GM19468 (cell line): ENCODE measurements around the gene SH3BP1.

Experiments
- ATAC-seq: cut with Tn5 transposase; IDR thresholded peaks from one replicate; pipeline ENCODE4 v1.9.1; 2021; ENCODE audit warnings: mild to moderate bottlenecking, moderate library complexity, moderate number of reproducible peaks; ENCODE audit not compliant: unreplicated experiment; ENCODE audit errors: extremely low read depth

The SH3BP1 gene

DNA sequence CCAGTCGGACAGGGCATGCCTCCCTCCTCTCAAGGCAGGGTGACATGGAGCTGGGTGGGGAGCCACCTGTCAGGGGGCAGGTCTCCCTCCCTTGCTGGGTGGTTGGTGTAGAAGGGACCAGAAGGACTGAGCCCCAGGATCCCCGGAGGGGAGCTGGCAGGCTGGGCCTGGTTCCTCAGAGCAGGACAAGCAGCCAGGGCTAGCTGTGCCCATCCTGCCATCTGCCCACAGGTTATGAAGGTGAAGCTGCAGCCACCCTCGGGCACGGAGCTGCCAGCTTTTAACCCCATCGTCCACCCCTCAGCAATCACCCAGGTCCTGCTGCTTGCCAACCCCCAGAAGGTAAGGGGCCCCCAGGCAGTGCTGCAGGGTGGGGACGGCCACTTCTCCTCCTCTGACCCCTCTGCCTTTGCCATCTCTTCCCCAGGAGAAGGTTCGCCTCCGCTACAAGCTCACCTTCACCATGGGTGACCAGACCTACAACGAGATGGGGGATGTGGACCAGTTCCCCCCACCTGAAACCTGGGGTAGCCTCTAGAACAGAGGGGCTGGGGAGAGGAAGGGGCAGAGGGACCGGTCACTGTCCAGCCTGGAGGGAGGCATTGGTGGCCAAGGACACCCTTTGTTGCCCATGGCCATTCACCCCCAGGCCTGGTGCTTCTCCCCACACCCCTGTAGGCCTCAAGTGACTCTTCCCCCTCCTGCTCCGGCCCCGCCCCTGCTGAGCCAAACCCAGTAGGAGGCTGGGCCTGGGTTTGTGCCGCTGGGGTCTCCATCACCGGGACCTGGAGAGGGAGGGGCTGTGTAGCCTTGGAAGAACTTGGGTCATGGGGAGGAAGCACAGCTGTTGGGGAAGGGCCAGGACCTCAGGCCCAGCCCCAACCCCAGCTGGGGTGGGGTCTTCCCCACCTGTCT is 7.0 kb upstream of the SH3BP1 start:
- ATAC-seq = no peak

DNA sequence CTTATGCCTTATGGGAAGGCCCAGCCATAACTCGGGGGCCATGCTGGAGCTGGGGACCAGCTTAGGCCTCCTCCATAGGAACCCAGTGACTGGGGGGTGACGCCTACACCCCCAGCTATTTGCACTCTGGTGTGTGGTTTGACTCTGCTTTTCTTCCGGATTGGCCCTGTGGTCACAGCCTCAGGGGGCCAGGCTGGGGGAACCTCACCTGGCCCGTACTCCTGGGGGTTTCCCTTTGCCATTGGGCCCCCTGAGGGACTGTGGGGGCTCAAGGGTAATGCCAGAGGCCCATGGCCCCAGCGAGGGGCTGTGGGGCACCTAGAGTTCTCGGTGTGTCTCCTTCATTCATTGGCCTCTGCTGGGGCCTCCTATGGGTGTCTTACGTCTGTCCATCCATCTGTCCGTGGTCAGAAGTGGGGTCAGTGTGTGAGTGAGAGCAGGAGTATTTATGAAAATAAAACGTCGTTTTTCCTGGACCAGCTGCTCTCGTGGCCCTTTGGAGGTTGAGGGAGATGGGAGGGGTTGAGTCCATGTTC is 6.3 kb upstream of the SH3BP1 start:
- peak; percentile 36 for ATAC-seq

DNA sequence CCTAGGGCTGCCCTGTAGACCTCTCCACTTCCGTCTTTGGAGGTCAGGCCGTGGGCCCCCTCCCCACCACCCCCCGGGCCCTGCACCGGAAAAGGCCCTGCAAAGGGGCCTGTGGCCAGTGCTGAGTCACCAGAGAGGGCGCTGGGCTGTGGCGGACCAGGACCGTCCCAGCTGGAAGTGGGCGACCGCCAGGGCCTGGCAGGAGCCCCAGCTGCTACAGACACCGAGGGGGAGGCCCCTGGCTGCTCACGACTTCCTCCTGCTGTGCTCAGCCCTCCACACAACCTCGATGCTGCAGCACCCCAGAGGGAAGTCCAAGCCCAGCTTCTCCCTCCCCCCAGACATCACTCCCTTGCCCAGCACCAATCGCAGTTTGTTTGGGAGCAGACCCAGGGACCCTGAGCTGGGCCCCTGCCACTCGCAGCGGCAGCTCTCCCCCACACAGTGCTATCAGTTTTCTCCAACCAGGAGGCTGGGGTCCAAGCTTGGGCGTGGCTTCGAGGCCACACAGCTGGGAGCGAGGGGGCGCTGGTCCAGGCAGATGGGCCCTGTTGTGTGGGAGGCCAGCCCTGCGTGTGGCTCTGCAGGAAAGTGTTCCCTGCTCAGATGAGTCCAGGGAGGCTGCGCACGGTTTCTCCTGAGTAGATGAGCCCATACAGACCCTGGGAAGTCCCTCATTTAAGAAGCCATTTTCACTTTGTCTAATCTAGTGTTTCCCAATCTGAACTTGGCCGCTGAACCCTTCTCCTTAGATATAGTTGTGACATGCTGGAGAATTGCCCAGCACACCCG is 5.6 kb upstream of the SH3BP1 start:
- ATAC-seq = peak; percentile 32

DNA sequence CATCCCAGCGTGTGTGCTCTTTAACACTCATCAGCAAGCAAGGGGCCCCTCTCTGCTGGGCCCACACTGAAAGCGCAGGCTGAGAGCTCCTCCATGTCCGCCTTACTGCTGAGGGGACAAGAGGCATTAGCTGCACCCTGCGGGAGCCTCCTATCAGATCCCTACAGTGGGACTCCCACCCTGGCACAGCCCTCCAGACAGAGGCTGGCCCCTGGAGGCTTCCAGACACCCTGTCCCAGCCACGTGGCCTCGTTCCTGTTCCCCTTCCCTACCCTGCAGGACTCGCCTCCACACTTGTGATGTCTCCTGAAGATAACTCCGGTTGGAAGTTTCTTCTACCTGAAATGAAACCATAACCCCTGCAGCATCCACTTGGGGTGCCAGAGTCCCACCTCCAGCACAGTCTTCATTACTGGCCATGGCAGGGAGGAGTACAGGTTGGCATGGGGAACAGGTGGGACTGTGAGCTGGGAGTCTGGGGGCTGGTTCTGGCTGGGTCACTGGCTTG is 5.0 kb upstream of the SH3BP1 start:
- ATAC-seq = no peak

DNA sequence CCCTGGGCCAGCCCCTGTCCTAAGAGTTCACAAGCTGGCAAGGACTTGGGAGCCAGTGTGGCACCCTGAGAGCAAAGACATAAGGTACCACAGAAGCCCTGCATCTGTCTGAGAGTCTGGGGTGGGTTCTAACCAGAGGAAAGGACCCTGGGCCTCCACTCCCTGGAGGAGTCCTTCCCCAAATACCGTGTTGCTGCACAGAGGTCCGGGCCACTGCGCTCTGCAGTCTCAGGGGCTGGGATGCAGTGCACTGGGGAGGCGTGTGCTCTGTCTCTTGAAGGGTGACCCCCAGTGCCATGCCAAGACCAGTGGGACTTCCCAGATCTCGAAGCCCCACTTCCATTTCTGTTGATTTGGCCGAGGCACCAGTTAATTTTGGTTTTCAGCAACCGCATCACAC is 4.3 kb upstream of the SH3BP1 start:
- no peak for ATAC-seq

DNA sequence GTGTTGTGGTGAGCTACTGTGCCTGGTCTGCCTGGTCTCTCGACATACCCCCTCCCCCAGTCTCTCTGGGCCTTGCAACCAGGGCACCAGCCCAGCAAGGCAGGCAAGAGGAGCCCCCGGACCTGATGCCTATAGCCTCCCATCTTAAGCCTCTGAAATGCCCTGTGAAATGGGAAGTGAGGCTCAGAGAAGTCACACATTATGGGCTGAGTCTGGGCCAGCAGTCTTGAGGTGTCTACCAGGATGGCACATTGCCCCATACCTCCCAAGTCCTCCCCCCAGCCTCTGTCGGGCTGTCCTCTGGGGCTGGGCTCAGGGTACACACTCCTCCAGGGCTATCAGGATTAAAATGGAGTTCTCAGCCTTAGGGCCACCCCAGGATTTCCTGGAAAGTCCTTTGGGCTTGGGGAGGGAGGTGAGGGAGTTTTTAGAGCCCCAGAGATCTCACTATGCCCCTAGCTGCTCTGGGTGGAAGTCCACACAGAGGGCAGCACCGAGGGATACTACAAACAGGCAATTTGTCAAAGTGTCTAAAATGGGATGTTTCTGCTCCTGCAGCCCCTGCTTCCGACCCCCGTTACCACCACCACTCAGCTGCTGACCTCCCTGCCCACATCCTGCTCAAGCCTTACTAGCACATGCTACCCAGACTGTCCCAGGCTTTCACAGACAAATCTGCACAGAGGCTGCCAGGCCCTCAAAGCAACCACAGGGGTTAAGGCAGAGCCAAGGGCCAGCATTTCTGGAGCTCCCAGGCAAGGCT is 3.1 kb upstream of the SH3BP1 start:
- no peak for ATAC-seq

DNA sequence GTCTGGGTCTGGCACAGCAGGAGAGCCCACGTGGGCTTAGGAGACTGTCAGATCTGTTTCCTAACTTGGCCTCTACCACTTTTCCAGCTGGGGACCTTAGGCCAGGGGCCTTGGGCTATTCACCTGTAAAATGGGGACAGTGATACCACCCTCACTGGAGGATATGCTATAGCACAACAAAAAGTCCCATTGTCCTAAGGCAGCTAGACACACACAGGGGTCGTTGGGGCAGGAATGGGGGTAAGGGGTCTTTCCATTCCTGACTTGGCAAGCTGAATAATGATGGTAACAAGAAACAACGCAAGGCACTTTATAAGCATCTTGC is 2.6 kb upstream of the SH3BP1 start:
- no peak for ATAC-seq

DNA sequence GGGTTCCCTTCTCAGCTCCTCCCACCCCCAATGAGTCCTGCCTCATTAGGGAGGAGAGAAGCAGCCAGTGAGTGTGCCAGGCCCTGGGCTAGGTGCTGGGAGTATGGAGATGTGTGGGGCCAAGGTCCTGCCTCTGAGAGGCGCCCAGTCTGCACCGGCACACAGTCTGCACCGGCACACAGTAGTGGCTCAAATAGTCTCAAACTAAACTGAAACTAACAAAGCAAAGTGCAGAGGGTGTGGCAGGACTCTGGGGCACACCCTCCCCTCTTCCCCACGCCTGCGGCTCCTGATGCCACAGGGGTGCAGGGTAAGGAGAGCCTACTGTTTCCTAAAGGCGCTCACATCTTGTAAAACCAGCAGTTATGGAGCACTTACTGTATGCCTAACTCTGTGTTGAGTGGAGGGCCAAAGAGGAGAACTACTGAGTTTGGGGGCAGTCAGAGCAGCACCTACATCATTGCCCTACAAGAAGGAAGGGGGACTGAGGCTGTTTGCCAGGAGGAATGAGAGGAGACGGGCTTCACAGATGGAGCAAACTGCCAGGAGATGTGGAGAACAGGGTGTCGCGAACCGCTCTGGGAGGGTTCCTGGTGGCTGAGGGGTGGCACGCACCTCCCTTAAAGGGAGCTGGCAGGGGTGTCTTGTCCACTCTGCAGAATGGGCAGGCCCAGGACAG is 939 bp upstream of the SH3BP1 start:
- ATAC-seq = no peak

DNA sequence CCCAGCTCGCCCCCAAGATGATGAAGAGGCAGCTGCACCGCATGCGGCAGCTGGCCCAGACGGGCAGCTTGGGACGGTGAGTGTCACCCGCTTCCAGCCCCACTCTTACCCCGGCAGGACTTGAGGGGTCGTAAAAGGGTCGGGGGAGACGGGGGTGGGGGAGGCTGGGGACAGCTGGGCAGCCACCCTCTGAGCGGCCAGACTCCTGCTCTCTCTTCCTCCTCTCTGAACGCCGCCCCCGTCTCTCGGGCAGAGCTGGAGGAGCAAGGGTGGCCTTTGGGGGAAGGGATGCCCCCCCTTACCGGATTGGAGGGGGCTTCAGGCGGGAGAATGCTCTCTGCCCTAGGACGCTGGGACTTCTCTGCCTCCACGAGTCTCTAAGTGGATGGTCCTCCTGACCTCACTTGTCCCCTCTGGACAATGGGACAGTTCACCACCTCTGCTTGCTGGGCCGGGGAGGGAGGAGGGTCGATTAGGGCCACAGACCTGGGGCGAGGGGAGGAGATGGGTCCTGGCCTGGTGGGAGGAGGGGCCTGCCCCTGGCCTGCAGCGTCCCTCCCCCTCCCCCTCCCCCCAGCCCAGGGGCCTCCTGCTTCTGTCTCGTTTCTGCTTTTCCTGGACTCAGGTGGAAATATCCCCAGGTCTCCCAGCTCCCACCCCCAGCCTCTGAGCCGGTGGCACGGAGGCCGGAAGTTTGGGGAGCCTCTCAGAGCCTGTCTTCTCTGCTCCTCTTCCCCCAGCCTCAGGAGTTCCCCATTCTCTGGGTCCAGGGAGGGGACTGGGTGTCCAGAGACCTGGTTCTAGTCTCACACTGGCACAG is 512 bp downstream of the SH3BP1 start:
- no peak for ATAC-seq

DNA sequence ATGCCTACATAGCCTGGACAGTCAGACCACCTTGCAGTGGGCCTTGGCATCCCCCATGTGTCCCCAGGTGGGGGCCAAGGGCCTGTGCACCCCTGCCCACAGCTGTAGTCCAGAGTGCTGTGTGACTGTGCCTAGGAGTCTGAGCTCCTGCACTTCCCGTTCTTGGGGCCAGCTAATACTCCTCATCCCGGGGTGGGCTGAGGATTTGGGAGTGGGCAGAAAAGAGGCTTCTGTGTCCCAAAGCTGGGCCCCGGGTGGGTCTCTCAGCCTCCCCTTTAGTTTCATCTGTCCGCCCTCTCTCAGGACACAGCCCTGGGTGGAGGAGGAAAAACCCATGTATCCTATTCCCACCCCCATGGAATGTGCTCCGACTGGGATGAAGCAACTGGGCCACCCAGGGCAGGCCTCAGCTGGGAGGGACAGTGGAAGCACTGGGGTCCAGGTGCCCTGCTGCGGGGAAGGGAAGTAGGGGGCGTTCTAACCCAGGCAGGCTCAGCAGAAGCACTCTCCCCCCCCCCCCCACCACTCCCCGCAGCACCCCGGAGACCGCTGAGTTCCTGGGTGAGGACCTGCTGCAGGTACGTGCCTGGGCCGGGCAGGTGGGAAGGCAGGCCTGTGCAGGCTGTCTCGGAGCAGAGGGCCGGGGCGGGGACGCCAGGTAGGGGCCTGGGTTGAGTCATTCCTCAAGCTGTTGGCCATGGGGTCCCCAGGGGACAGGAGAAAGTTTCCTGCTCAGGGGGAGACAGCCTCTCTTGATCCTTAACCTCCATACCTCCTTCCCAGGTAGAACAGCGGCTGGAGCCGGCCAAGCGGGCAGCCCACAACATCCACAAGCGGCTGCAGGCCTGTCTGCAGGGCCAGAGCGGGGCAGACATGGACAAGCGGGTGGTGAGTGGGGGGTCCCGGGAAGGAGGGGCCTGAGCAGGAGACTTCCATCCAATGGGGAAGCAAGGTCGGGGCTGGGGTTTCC is 1.4 kb downstream of the SH3BP1 start:
- no peak for ATAC-seq

DNA sequence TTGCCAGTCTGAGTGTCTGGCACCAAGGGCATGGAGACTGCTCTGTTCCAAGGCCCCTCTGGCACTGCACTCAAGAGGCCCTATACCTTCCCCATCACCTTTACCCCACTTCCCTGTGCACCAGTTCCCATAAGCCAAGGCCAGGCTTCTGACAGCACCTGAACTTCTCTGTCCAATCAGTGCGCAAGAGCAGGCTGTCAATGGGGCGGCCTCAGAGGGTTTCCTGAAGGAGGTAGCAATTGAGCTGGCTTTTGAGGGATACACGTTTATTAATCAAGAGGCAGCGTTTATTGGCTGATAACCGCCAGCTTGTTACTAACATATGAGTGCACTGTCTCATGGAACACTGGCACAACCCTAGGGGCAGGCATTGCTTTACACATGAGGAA is 2.1 kb downstream of the SH3BP1 start:
- no peak for ATAC-seq

DNA sequence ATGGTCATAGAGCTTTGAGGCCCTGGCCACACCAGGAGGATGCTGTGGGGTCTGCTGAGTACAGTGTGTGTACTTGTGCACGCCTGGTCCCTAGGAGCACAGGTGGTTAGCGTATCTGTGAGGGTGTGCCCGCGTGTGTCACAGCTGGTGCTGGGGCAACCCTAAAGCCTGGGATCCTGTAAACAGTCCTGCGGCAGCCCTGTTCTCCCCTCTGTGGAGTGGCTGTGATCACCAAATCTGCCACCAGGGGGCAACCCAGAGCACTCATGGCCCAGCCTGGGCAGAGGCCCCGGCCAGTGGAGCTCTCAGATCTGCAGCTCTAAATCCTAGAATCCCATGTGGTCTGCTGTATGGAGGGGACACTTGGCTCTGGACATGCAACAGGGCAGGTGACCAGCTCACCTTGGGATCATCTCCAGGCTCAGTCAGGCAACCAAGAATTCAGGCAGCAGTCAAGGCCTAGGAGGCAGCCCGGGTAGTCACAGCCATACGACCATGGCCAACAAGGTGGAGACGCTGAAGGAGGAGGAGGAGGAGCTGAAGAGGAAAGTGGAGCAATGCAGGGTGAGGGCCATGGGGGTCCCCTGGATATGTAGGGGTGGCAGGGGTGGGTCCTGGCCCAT is 3.9 kb downstream of the SH3BP1 start:
- no peak for ATAC-seq

DNA sequence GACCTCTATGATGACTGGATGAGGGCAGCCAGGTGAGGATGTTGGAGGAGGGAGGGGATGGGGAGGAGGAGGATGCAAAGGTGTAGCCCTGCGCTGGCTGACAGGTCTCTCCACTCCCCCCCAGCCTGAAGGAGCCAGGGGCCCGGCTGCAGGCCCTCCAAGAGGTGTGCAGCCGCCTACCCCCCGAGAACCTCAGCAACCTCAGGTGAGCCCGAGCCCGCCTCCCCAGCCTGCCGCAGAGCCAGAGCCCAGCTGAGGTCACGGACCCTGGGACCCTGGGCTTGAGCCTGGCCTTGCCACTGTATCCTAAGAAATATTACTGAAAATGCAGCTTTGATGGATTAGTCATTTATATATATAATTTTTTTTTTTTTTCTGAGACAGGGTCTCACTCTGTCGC is 7.8 kb downstream of the SH3BP1 start:
- no peak for ATAC-seq

DNA sequence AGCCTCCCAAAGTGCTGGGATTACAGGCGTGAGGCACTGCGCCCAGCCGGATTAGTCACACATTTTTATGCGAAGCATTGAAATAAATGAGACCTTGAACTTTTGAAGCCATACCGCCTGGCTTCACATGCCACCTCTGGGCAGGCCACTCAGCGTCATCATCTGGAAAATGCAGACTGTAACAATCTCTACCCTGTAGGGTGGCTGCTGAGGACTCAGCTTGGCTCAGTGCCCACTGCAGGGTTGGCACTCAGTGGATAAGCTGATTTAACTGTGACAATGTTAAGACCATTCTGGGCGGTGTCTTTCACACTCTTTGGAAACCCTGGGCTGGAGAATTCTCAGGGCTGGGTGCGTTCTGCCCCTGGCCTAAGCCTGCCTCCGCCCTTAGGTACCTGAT is 8.5 kb downstream of the SH3BP1 start:
- no peak for ATAC-seq

DNA sequence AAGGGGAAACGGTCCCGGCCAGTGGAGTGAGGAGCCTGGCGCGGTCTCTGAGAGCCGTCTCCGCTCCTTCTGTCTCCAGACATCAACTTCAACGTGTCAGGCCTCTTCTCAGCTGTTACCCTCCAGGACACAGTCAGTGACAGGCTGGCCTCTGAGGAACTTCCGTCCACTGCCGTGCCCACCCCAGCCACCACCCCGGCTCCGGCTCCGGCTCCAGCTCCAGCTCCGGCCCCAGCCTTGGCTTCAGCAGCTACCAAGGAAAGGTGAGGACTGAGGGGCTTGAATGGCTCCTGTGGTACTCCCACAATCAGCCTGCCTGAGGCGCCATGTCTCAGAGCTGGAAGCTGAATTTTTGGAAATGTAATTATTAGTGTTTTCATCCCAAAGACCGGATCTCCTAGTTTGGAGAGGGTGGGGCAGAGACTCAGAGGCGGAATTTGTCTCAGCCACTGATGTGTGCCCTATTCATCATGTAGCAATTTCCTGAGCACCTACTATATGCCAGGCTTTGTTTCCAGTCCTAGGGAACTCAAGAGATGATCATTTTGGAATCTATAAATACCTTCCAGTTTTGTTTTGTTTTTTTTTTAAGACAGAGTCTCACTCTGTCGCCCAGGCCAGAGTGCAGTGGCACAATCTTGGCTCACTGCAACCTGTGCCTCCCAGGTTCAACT is 11.1 kb downstream of the SH3BP1 start:
- ATAC-seq = no peak

DNA sequence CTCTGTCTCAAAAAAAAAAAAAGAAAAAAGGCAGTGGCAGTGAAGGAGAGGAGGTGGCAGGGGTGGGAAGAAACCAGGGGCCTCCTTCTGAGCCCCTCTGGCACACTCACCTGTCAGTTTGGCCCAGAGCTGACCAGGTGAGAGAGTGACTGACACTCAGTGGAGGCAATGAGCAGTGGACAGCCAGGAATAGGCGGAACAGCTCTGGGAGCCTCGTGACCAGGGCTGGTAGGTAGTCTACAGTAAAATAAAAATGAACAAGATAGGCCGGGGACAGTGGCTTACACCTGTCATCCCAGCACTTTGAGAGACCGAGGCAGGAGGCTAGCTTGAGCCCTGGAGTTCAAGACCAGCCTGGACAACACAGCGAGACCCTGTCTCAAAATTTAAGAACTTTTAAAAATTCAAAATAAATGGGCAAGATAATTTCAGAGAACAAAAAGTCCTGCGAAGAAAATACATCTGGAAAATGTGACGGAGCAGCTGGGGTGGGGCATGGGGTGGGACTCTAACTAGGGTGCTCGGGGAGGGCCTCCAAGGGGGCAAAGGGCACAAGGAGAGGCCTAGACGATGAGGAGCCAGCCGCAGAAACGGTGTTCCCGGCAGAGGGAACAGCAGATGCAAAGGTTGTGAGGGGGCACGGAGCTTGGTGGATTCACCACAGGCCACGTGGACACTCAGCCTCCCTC is 15.2 kb downstream of the SH3BP1 start:
- no peak for ATAC-seq

DNA sequence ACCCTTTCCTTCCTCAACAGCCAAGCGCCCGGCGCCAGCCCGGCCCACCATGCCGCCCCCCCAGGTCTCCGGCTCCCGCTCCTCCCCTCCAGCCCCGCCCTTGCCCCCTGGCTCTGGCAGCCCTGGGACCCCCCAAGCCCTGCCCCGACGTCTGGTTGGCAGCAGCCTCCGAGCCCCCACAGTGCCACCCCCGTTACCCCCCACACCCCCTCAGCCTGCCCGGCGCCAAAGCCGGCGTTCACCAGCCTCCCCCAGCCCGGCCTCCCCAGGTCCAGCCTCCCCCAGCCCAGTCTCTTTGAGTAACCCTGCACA is 15.7 kb downstream of the SH3BP1 start:
- ATAC-seq = no peak
